H9 (cell line): ENCODE measurements around the gene WRAP53. TPM values are rescaled to one million over a fixed set of nuclear protein-coding genes. Genes with fewer than 3 reads are reported as not detected.

ENCODE experiments used
- DNase-seq: peaks from one replicate; pipeline ENCODE4 v3.0.0-alpha.2; 2017
- H2AFZ ChIP-seq: one replicate; pipeline ENCODE4 v1.6.1; 2013; ENCODE audit warnings: mild to moderate bottlenecking, low read length, control low read depth, moderate library complexity
- H2AK5ac ChIP-seq: 2 replicates; pipeline ENCODE4 v1.6.1; 2013; ENCODE audit warnings: low read length, control low read depth, mixed read lengths; ENCODE audit not compliant: insufficient read length
- H2BK120ac ChIP-seq: one replicate; pipeline ENCODE4 v1.6.1; 2013; ENCODE audit warnings: low read depth, mild to moderate bottlenecking, low read length, control low read depth, inconsistent platforms; ENCODE audit not compliant: poor library complexity, severe bottlenecking
- H2BK12ac ChIP-seq: 2 replicates; pipeline ENCODE4 v1.6.1; 2013; ENCODE audit warnings: low read length, control low read depth, mixed read lengths, low read depth; ENCODE audit not compliant: insufficient read length
- H2BK15ac ChIP-seq: 2 replicates; pipeline ENCODE4 v1.6.1; 2013; ENCODE audit warnings: low read depth, low read length, control low read depth
- H2BK20ac ChIP-seq: one replicate; pipeline ENCODE4 v1.6.1; 2013; ENCODE audit warnings: low read depth, mild to moderate bottlenecking, low read length, control low read depth, inconsistent platforms; ENCODE audit not compliant: poor library complexity, severe bottlenecking
- H2BK5ac ChIP-seq: 2 replicates; pipeline ENCODE4 v1.6.1; 2013; ENCODE audit warnings: low read length, control low read depth, mixed read lengths; ENCODE audit not compliant: insufficient read length
- H3K14ac ChIP-seq: 2 replicates; pipeline ENCODE4 v1.6.1; 2013; ENCODE audit warnings: low read length, control low read depth; ENCODE audit not compliant: insufficient read depth
- H3K18ac ChIP-seq: 2 replicates; pipeline ENCODE4 v1.6.1; 2013; ENCODE audit warnings: low read depth, mild to moderate bottlenecking, mixed read lengths, low read length, control low read depth; ENCODE audit not compliant: insufficient read length
- H3K23ac ChIP-seq: 2 replicates; pipeline ENCODE4 v1.6.1; 2013; ENCODE audit warnings: low read length, control low read depth, mixed read lengths, low read depth; ENCODE audit not compliant: insufficient read length
- H3K23me2 ChIP-seq: 2 replicates; pipeline ENCODE4 v1.6.1; 2013; ENCODE audit warnings: low read depth, mild to moderate bottlenecking, mixed read lengths, low read length, control low read depth; ENCODE audit not compliant: insufficient read length, poor library complexity, severe bottlenecking
- H3K27ac ChIP-seq: 2 replicates; pipeline ENCODE4 v1.5.1; 2013; ENCODE audit warnings: low read length, control low read depth, mixed read lengths, low read depth; ENCODE audit not compliant: insufficient read length
- H3K27me3 ChIP-seq: 2 replicates; pipeline ENCODE4 v1.6.1; 2013; ENCODE audit warnings: low read length, control low read depth, inconsistent platforms; ENCODE audit not compliant: insufficient read depth
- H3K4ac ChIP-seq: 2 replicates; pipeline ENCODE4 v1.6.1; 2013; ENCODE audit warnings: low read depth, mild to moderate bottlenecking, control low read depth, inconsistent platforms, low read length, moderate library complexity
- H3K4me1 ChIP-seq: 2 replicates; pipeline ENCODE4 v1.6.1; 2013; ENCODE audit warnings: low read length, control low read depth, inconsistent platforms; ENCODE audit not compliant: insufficient read depth
- H3K4me2 ChIP-seq: 2 replicates; pipeline ENCODE4 v1.6.1; 2013; ENCODE audit warnings: low read length, control low read depth, mixed read lengths; ENCODE audit not compliant: insufficient read length, insufficient read depth
- H3K56ac ChIP-seq: 2 replicates; pipeline ENCODE4 v1.6.1; 2013; ENCODE audit warnings: low read depth, mild to moderate bottlenecking, mixed read lengths, low read length, control low read depth; ENCODE audit not compliant: insufficient read length
- H3K79me1 ChIP-seq: 2 replicates; pipeline ENCODE4 v1.6.1; 2013; ENCODE audit warnings: low read depth, mild to moderate bottlenecking, moderate library complexity, low read length, control low read depth, inconsistent platforms; ENCODE audit not compliant: insufficient read depth, poor library complexity, severe bottlenecking
- H3K79me2 ChIP-seq: 2 replicates; pipeline ENCODE4 v1.6.1; 2013; ENCODE audit warnings: low read length, control low read depth, inconsistent platforms; ENCODE audit not compliant: insufficient read depth
- H3K9ac ChIP-seq: 2 replicates; pipeline ENCODE4 v1.6.1; 2013; ENCODE audit warnings: low read length, control low read depth, mixed read lengths; ENCODE audit not compliant: insufficient read length; ENCODE audit errors: extremely low read depth
- H3K9me3 ChIP-seq: one replicate; pipeline ENCODE4 v1.6.1; 2013; ENCODE audit warnings: low read depth, low read length, inconsistent platforms; ENCODE audit not compliant: control insufficient read depth
- H3T11ph ChIP-seq: one replicate; pipeline ENCODE4 v1.6.1; 2013; ENCODE audit warnings: mild to moderate bottlenecking, low read length, control low read depth, inconsistent platforms
- H4K20me1 ChIP-seq: one replicate; pipeline ENCODE4 v1.6.1; 2013; ENCODE audit not compliant: control insufficient read depth, insufficient read length, insufficient read depth
- H4K5ac ChIP-seq: 2 replicates; pipeline ENCODE4 v1.6.1; 2013; ENCODE audit warnings: low read depth, mild to moderate bottlenecking, mixed read lengths, low read length, control low read depth; ENCODE audit not compliant: insufficient read length
- H4K8ac ChIP-seq: replicated peaks from 2 replicates; pipeline ENCODE4 v1.6.1; 2013; ENCODE audit warnings: low read length, control low read depth, mixed read lengths, low read depth; ENCODE audit not compliant: insufficient read length
- H4K91ac ChIP-seq: 2 replicates; pipeline ENCODE4 v1.6.1; 2013; ENCODE audit warnings: low read depth, mild to moderate bottlenecking, moderate library complexity, mixed read lengths, low read length, control low read depth; ENCODE audit not compliant: insufficient read length
- H3K27ac Mint-ChIP-seq, 3 experiments: 2 replicates in 2 of 3; 3 replicates in 1 of 3; pipeline ENCODE4 v1.8.0; 2020 to 2021; ENCODE audit warnings: mixed read lengths in 3 of 3, mild to moderate bottlenecking in 1 of 3, moderate library complexity in 1 of 3
- H3K27me3 Mint-ChIP-seq: 2 replicates; pipeline ENCODE4 v1.8.0; 2021; ENCODE audit warnings: low read depth, mild to moderate bottlenecking, moderate library complexity, mixed read lengths
- H3K36me3 Mint-ChIP-seq, 3 experiments: 2 replicates in 2 of 3; 3 replicates in 1 of 3; pipeline ENCODE4 v1.8.0; 2020 to 2021; ENCODE audit warnings: low read depth in 3 of 3, mixed read lengths in 3 of 3; ENCODE audit not compliant: insufficient read depth in 1 of 3
- H3K4me1 Mint-ChIP-seq, 2 experiments: 2 replicates each; pipeline ENCODE4 v1.8.0; 2020; ENCODE audit warnings: mixed read lengths in 2 of 2
- H3K4me3 Mint-ChIP-seq, 2 experiments: 2 replicates in 1 of 2; 3 replicates in 1 of 2; pipeline ENCODE4 v1.8.0; 2020 to 2021; ENCODE audit warnings: mild to moderate bottlenecking in 2 of 2, mixed read lengths in 2 of 2, moderate library complexity in 1 of 2
- H3K9me3 Mint-ChIP-seq, 2 experiments: 2 replicates in 1 of 2; 3 replicates in 1 of 2; pipeline ENCODE4 v1.8.0; 2020; ENCODE audit warnings: mild to moderate bottlenecking in 2 of 2, mixed read lengths in 2 of 2, moderate library complexity in 1 of 2
- CTCF ChIP-seq: fragments of 200-600 bp; sonication (generic); conservative IDR thresholded peaks from 3 replicates; pipeline ENCODE4 v1.8.0; 2021; ENCODE audit warnings: antibody characterized with exemption, mild to moderate bottlenecking
- WGBS: extraction: QIAGEN DNeasy Blood & Tissue Kit; methylation state at CpG from one replicate; pipeline ENCODE4 v1.1.7; 2013; ENCODE audit warnings: missing lambda C conversion rate, low lambda C conversion rate, mixed read lengths; ENCODE audit not compliant: insufficient read length; ENCODE audit errors: extremely low coverage; 5-methylcytosine and 5-hydroxymethylcytosine counted together
- total RNA-seq: library from RNA; stranded (reverse); gene quantifications from 2 replicates; pipeline ENCODE4 v1.2.1, GENCODE V29; 2021

WRAP53 gene
- total RNA-seq, 1 experiment from 2014 or later, result 27.0 TPM

- Histone ChIP-seq H4K8ac (no peak overlapping the region), H2BK12ac (no peak overlapping the region), H3K27ac (no peak overlapping the region), H2BK20ac (no peak overlapping the region), H2BK120ac (no peak overlapping the region), H4K5ac (no peak overlapping the region), H3K14ac (no peak overlapping the region), H4K91ac (no peak overlapping the region), H3K23me2 (no peaks in the 10 kb centered on the region), H3K9me3 (peaks cover 3% of the 10 kb centered on the region), H3K23ac (no peak overlapping the region), H2AK5ac (no peak overlapping the region), H2BK15ac (no peak overlapping the region), H3K27me3 (no peaks in the 10 kb centered on the region), H3K4me1 (no peaks in the 10 kb centered on the region), H3K18ac (no peak overlapping the region), H2AFZ (no peak overlapping the region), H3K79me1 (no peaks in the 10 kb centered on the region), H3K4me2 (no peak overlapping the region), H3K56ac (no peak overlapping the region), H4K20me1 (no peaks in the 10 kb centered on the region), H3K79me2 (no peaks in the 10 kb centered on the region), H2BK5ac (no peak overlapping the region), H3T11ph (no peak overlapping the region), H3K4ac (no peak overlapping the region), H3K9ac (no peak overlapping the region)
- no CpG with 5 or more reads among the region's 7 CpGs for WGBS
- Mint-ChIP-seq H3K4me1 (peaks cover 1 to 9% of the 10 kb centered on the region in 2 experiments; a peak in 2 of 4 replicates), H3K9me3 (peaks cover 3% of the 10 kb centered on the region in 2 experiments), H3K27me3 (no peaks in the 10 kb centered on the region), H3K4me3 (no peak overlapping the region), H3K27ac (no peak overlapping the region), H3K36me3 (peaks cover 37 to 67% (median 64%) of the 10 kb centered on the region in 3 experiments)
- TF ChIP-seq CTCF, result no peak
- no peak for DNase-seq
Observed at GRCh38 chr17:7668482-7668881, 19.8 kb upstream of the WRAP53 start.
